H9 (cell line): ENCODE results near the gene SLC25A19. TPM values are rescaled to one million over a fixed set of nuclear protein-coding genes. Genes with fewer than 3 reads are reported as not detected.

Source experiments
- DNase-seq: peaks from one replicate; pipeline ENCODE4 v3.0.0-alpha.2; 2017
- H2AFZ ChIP-seq: one replicate; pipeline ENCODE4 v1.6.1; 2013; ENCODE audit warnings: mild to moderate bottlenecking, low read length, control low read depth, moderate library complexity
- H2AK5ac ChIP-seq: 2 replicates; pipeline ENCODE4 v1.6.1; 2013; ENCODE audit warnings: low read length, control low read depth, mixed read lengths; ENCODE audit not compliant: insufficient read length
- H2BK120ac ChIP-seq: one replicate; pipeline ENCODE4 v1.6.1; 2013; ENCODE audit warnings: low read depth, mild to moderate bottlenecking, low read length, control low read depth, inconsistent platforms; ENCODE audit not compliant: poor library complexity, severe bottlenecking
- H2BK12ac ChIP-seq: 2 replicates; pipeline ENCODE4 v1.6.1; 2013; ENCODE audit warnings: low read length, control low read depth, mixed read lengths, low read depth; ENCODE audit not compliant: insufficient read length
- H2BK15ac ChIP-seq: 2 replicates; pipeline ENCODE4 v1.6.1; 2013; ENCODE audit warnings: low read depth, low read length, control low read depth
- H2BK20ac ChIP-seq: one replicate; pipeline ENCODE4 v1.6.1; 2013; ENCODE audit warnings: low read depth, mild to moderate bottlenecking, low read length, control low read depth, inconsistent platforms; ENCODE audit not compliant: poor library complexity, severe bottlenecking
- H2BK5ac ChIP-seq: 2 replicates; pipeline ENCODE4 v1.6.1; 2013; ENCODE audit warnings: low read length, control low read depth, mixed read lengths; ENCODE audit not compliant: insufficient read length
- H3K14ac ChIP-seq: 2 replicates; pipeline ENCODE4 v1.6.1; 2013; ENCODE audit warnings: low read length, control low read depth; ENCODE audit not compliant: insufficient read depth
- H3K18ac ChIP-seq: 2 replicates; pipeline ENCODE4 v1.6.1; 2013; ENCODE audit warnings: low read depth, mild to moderate bottlenecking, mixed read lengths, low read length, control low read depth; ENCODE audit not compliant: insufficient read length
- H3K23ac ChIP-seq: 2 replicates; pipeline ENCODE4 v1.6.1; 2013; ENCODE audit warnings: low read length, control low read depth, mixed read lengths, low read depth; ENCODE audit not compliant: insufficient read length
- H3K23me2 ChIP-seq: 2 replicates; pipeline ENCODE4 v1.6.1; 2013; ENCODE audit warnings: low read depth, mild to moderate bottlenecking, mixed read lengths, low read length, control low read depth; ENCODE audit not compliant: insufficient read length, poor library complexity, severe bottlenecking
- H3K27ac ChIP-seq: 2 replicates; pipeline ENCODE4 v1.5.1; 2013; ENCODE audit warnings: low read length, control low read depth, mixed read lengths, low read depth; ENCODE audit not compliant: insufficient read length
- H3K27me3 ChIP-seq: 2 replicates; pipeline ENCODE4 v1.6.1; 2013; ENCODE audit warnings: low read length, control low read depth, inconsistent platforms; ENCODE audit not compliant: insufficient read depth
- H3K4ac ChIP-seq: 2 replicates; pipeline ENCODE4 v1.6.1; 2013; ENCODE audit warnings: low read depth, mild to moderate bottlenecking, control low read depth, inconsistent platforms, low read length, moderate library complexity
- H3K4me1 ChIP-seq: 2 replicates; pipeline ENCODE4 v1.6.1; 2013; ENCODE audit warnings: low read length, control low read depth, inconsistent platforms; ENCODE audit not compliant: insufficient read depth
- H3K4me2 ChIP-seq: 2 replicates; pipeline ENCODE4 v1.6.1; 2013; ENCODE audit warnings: low read length, control low read depth, mixed read lengths; ENCODE audit not compliant: insufficient read length, insufficient read depth
- H3K56ac ChIP-seq: 2 replicates; pipeline ENCODE4 v1.6.1; 2013; ENCODE audit warnings: low read depth, mild to moderate bottlenecking, mixed read lengths, low read length, control low read depth; ENCODE audit not compliant: insufficient read length
- H3K79me1 ChIP-seq: 2 replicates; pipeline ENCODE4 v1.6.1; 2013; ENCODE audit warnings: low read depth, mild to moderate bottlenecking, moderate library complexity, low read length, control low read depth, inconsistent platforms; ENCODE audit not compliant: insufficient read depth, poor library complexity, severe bottlenecking
- H3K79me2 ChIP-seq: 2 replicates; pipeline ENCODE4 v1.6.1; 2013; ENCODE audit warnings: low read length, control low read depth, inconsistent platforms; ENCODE audit not compliant: insufficient read depth
- H3K9ac ChIP-seq: 2 replicates; pipeline ENCODE4 v1.6.1; 2013; ENCODE audit warnings: low read length, control low read depth, mixed read lengths; ENCODE audit not compliant: insufficient read length; ENCODE audit errors: extremely low read depth
- H3K9me3 ChIP-seq: one replicate; pipeline ENCODE4 v1.6.1; 2013; ENCODE audit warnings: low read depth, low read length, inconsistent platforms; ENCODE audit not compliant: control insufficient read depth
- H3T11ph ChIP-seq: one replicate; pipeline ENCODE4 v1.6.1; 2013; ENCODE audit warnings: mild to moderate bottlenecking, low read length, control low read depth, inconsistent platforms
- H4K20me1 ChIP-seq: one replicate; pipeline ENCODE4 v1.6.1; 2013; ENCODE audit not compliant: control insufficient read depth, insufficient read length, insufficient read depth
- H4K5ac ChIP-seq: 2 replicates; pipeline ENCODE4 v1.6.1; 2013; ENCODE audit warnings: low read depth, mild to moderate bottlenecking, mixed read lengths, low read length, control low read depth; ENCODE audit not compliant: insufficient read length
- H4K8ac ChIP-seq: replicated peaks from 2 replicates; pipeline ENCODE4 v1.6.1; 2013; ENCODE audit warnings: low read length, control low read depth, mixed read lengths, low read depth; ENCODE audit not compliant: insufficient read length
- H4K91ac ChIP-seq: 2 replicates; pipeline ENCODE4 v1.6.1; 2013; ENCODE audit warnings: low read depth, mild to moderate bottlenecking, moderate library complexity, mixed read lengths, low read length, control low read depth; ENCODE audit not compliant: insufficient read length
- H3K27ac Mint-ChIP-seq, 3 experiments: 2 replicates in 2 of 3; 3 replicates in 1 of 3; pipeline ENCODE4 v1.8.0; 2020 to 2021; ENCODE audit warnings: mixed read lengths in 3 of 3, mild to moderate bottlenecking in 1 of 3, moderate library complexity in 1 of 3
- H3K27me3 Mint-ChIP-seq: 2 replicates; pipeline ENCODE4 v1.8.0; 2021; ENCODE audit warnings: low read depth, mild to moderate bottlenecking, moderate library complexity, mixed read lengths
- H3K36me3 Mint-ChIP-seq, 3 experiments: 2 replicates in 2 of 3; 3 replicates in 1 of 3; pipeline ENCODE4 v1.8.0; 2020 to 2021; ENCODE audit warnings: low read depth in 3 of 3, mixed read lengths in 3 of 3; ENCODE audit not compliant: insufficient read depth in 1 of 3
- H3K4me1 Mint-ChIP-seq, 2 experiments: 2 replicates each; pipeline ENCODE4 v1.8.0; 2020; ENCODE audit warnings: mixed read lengths in 2 of 2
- H3K4me3 Mint-ChIP-seq, 2 experiments: 2 replicates in 1 of 2; 3 replicates in 1 of 2; pipeline ENCODE4 v1.8.0; 2020 to 2021; ENCODE audit warnings: mild to moderate bottlenecking in 2 of 2, mixed read lengths in 2 of 2, moderate library complexity in 1 of 2
- H3K9me3 Mint-ChIP-seq, 2 experiments: 2 replicates in 1 of 2; 3 replicates in 1 of 2; pipeline ENCODE4 v1.8.0; 2020; ENCODE audit warnings: mild to moderate bottlenecking in 2 of 2, mixed read lengths in 2 of 2, moderate library complexity in 1 of 2
- CTCF ChIP-seq: fragments of 200-600 bp; sonication (generic); conservative IDR thresholded peaks from 3 replicates; pipeline ENCODE4 v1.8.0; 2021; ENCODE audit warnings: antibody characterized with exemption, mild to moderate bottlenecking
- WGBS: extraction: QIAGEN DNeasy Blood & Tissue Kit; methylation state at CpG from one replicate; pipeline ENCODE4 v1.1.7; 2013; ENCODE audit warnings: missing lambda C conversion rate, low lambda C conversion rate, mixed read lengths; ENCODE audit not compliant: insufficient read length; ENCODE audit errors: extremely low coverage; 5-methylcytosine and 5-hydroxymethylcytosine counted together
- total RNA-seq: library from RNA; stranded (reverse); gene quantifications from 2 replicates; pipeline ENCODE4 v1.2.1, GENCODE V29; 2021

The SLC25A19 gene
- total RNA-seq, 1 experiment from 2014 or later, result 24.2 TPM

GRCh38 chr17:75270218-75270965, 18.8 kb downstream of the SLC25A19 start:
- H3K9me3 Mint-ChIP-seq, result no peaks in the 10 kb centered on the region
- Histone ChIP-seq H3K4me1 (0 out of 2 replicates have a peak, but pooled peaks cover 2% of the 10 kb centered on the region), H3K79me1 (no peaks in the 10 kb centered on the region), H4K8ac (no peak overlapping the region), H4K5ac (no peak overlapping the region), H3K23me2 (peaks cover 22% of the 10 kb centered on the region), H2BK5ac (no peak overlapping the region), H4K20me1 (no peaks in the 10 kb centered on the region), H2BK120ac (no peak overlapping the region), H3K9ac (peak overlapping the region; percentile 42), H2BK20ac (no peak overlapping the region), H3K4ac (no peak overlapping the region), H2BK15ac (no peak overlapping the region), H2AFZ (no peak overlapping the region), H3K18ac (peak overlapping the region; percentile 1), H3K79me2 (no peaks in the 10 kb centered on the region), H2BK12ac (no peak overlapping the region), H3K27me3 (no peaks in the 10 kb centered on the region), H3K56ac (no peak overlapping the region), H3K27ac (no peak overlapping the region), H4K91ac (no peak overlapping the region), H3K9me3 (no peaks in the 10 kb centered on the region), H3K14ac (peak overlapping the region; percentile 21; the same call in 1 of the 2 replicates), H3K23ac (no peak overlapping the region), H3T11ph (no peak overlapping the region), H2AK5ac (no peak overlapping the region), H3K4me2 (peak overlapping the region; percentile 74)
- H3K4me1 Mint-ChIP-seq, result peaks cover 15 to 20% of the 10 kb centered on the region in 2 experiments
- H3K27ac Mint-ChIP-seq, result peak overlapping the region in 2 of 3 experiments; percentile 44 to 89; a peak in 4 of 7 replicates
- H3K36me3 Mint-ChIP-seq, result peaks cover 0 to 41% (median 39%) of the 10 kb centered on the region in 3 experiments; a peak in 6 of 7 replicates
- peak overlapping the region; percentile 76 to 86 for H3K4me3 Mint-ChIP-seq
- no CpG with 5 or more reads among the region's 47 CpGs for WGBS
- no peak for TF ChIP-seq CTCF
- no peaks in the 10 kb centered on the region; the same call in 1 of the 2 replicates for H3K27me3 Mint-ChIP-seq
- peak; percentile 82 for DNase-seq
